DOHH2 (cell line): ENCODE measurements around the gene OBP2A.
"Not testable (repeated sequence)": the region's sequence is repeated elsewhere in the genome, so short reads cannot be mapped to it uniquely, and the experiment has no call there.

Experiments
- H3F3A ChIP-seq: fragments of 200-600 bp; sonication (generic), shearing (Covaris generic); 2 replicates; pipeline ENCODE4 v1.6.0; 2016; ENCODE audit warnings: antibody characterized with exemption, mild to moderate bottlenecking; ENCODE audit not compliant: control insufficient read depth, insufficient read depth
- H3K27ac ChIP-seq: fragments of 200-600 bp; sonication (generic); 2 replicates; pipeline ENCODE4 v1.5.1; 2014; ENCODE audit warnings: low read depth, mild to moderate bottlenecking, low read length, moderate library complexity
- H3K27me3 ChIP-seq: fragments of 200-600 bp; sonication (generic); 2 replicates; pipeline ENCODE4 v1.6.1; 2014; ENCODE audit warnings: mild to moderate bottlenecking, low read length, mixed read lengths; ENCODE audit not compliant: control insufficient read depth
- H3K36me3 ChIP-seq: fragments of 200-600 bp; sonication (generic); 2 replicates; pipeline ENCODE4 v1.6.1; 2014; ENCODE audit warnings: mild to moderate bottlenecking, low read length, moderate library complexity, mixed read lengths; ENCODE audit not compliant: control insufficient read depth
- H3K4me1 ChIP-seq: fragments of 200-600 bp; sonication (generic); 2 replicates; pipeline ENCODE4 v1.6.1; 2014; ENCODE audit warnings: mild to moderate bottlenecking, low read length, mixed read lengths; ENCODE audit not compliant: control insufficient read depth
- H3K4me2 ChIP-seq: fragments of 200-600 bp; sonication (generic); 2 replicates; pipeline ENCODE4 v1.6.0; 2014; ENCODE audit warnings: mild to moderate bottlenecking, low read length, moderate library complexity
- H3K4me3 ChIP-seq: fragments of 200-600 bp; sonication (generic); 2 replicates; pipeline ENCODE4 v1.5.1; 2014; ENCODE audit warnings: mild to moderate bottlenecking, low read length, mixed read lengths
- H3K79me2 ChIP-seq: fragments of 200-600 bp; sonication (generic); 2 replicates; pipeline ENCODE4 v1.6.1; 2014; ENCODE audit warnings: mild to moderate bottlenecking, low read length, mixed read lengths; ENCODE audit not compliant: control insufficient read depth
- H3K9me2 ChIP-seq: fragments of 200-600 bp; sonication (generic); replicated peaks from 2 replicates; pipeline ENCODE4 v1.6.1; 2014; ENCODE audit warnings: mild to moderate bottlenecking, low read length, mixed read lengths; ENCODE audit not compliant: control insufficient read depth
- H3K9me3 ChIP-seq: fragments of 200-600 bp; sonication (generic); 2 replicates; pipeline ENCODE4 v1.6.1; 2014; ENCODE audit warnings: antibody characterized with exemption, low read length, mixed read lengths; ENCODE audit not compliant: control insufficient read depth, insufficient read depth
- H4K20me1 ChIP-seq: fragments of 200-600 bp; sonication (generic); 2 replicates; pipeline ENCODE4 v1.6.0; 2014; ENCODE audit warnings: low read depth, mild to moderate bottlenecking, antibody characterized with exemption, low read length, moderate library complexity; ENCODE audit not compliant: control insufficient read depth, insufficient read depth
- EZH2phosphoT487 ChIP-seq: fragments of 200-600 bp; sonication (generic); IDR thresholded peaks from 2 replicates; pipeline ENCODE4 v1.6.1; 2017; ENCODE audit warnings: borderline replicate concordance, mild to moderate bottlenecking, antibody characterized with exemption, low read length, moderate library complexity, mixed read lengths
- TF ChIP-seq, protein P1 (sequence below): fragments of 200-600 bp; sonication (generic); IDR thresholded peaks from one replicate; pipeline ENCODE4 v1.5.1; 2014; ENCODE audit warnings: antibody characterized with exemption, mild to moderate bottlenecking, low read depth, low read length; ENCODE audit not compliant: poor library complexity, severe bottlenecking

Gene OBP2A

DNA sequence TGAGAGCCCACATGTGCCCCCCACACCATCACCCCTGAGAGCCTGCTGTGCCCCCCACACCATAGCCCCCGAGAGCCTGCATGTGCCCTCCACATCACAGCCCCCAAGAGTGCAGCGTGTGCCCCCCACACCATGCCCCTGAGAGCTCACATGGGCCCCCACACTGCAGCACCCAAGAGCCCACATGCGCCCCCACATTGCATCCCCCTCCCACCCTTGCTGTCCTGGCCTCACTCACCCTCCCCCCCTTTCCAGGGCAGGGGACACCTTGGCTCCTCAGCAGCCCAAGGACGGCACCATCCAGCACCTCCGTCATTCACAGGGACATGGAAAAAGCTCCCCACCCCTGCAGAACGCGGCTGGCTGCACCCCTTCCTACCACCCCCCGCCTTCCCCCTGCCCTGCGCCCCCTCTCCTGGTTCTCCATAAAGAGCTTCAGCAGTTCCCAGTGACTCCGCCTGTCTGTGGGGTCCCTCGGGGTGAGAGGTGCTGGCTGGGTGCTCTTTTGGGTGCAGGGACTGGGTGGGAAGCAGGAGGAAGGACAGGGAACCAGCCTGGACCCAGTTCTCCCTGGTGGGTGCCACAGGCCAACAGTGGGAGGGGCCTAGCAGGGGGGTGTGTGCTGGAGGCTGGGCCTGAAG is 19.7 kb upstream of the OBP2A start:
- Histone ChIP-seq H3K4me3 (no peak overlapping the region), H3K79me2 (no peaks in the 10 kb centered on the region), H3K9me3 (no peaks in the 10 kb centered on the region), H3K27ac (no peak overlapping the region), H3K27me3 (no peaks in the 10 kb centered on the region), H3K36me3 (no peaks in the 10 kb centered on the region), H3K4me2 (no peak overlapping the region), H3F3A (no peaks in the 10 kb centered on the region), H3K9me2 (no peaks in the 10 kb centered on the region), H4K20me1 (no peaks in the 10 kb centered on the region), H3K4me1 (no peaks in the 10 kb centered on the region)
- TF ChIP-seq EZH2phosphoT487, result no peak
- TF ChIP-seq, protein P1, sequence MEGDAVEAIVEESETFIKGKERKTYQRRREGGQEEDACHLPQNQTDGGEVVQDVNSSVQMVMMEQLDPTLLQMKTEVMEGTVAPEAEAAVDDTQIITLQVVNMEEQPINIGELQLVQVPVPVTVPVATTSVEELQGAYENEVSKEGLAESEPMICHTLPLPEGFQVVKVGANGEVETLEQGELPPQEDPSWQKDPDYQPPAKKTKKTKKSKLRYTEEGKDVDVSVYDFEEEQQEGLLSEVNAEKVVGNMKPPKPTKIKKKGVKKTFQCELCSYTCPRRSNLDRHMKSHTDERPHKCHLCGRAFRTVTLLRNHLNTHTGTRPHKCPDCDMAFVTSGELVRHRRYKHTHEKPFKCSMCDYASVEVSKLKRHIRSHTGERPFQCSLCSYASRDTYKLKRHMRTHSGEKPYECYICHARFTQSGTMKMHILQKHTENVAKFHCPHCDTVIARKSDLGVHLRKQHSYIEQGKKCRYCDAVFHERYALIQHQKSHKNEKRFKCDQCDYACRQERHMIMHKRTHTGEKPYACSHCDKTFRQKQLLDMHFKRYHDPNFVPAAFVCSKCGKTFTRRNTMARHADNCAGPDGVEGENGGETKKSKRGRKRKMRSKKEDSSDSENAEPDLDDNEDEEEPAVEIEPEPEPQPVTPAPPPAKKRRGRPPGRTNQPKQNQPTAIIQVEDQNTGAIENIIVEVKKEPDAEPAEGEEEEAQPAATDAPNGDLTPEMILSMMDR, result no peak

DNA sequence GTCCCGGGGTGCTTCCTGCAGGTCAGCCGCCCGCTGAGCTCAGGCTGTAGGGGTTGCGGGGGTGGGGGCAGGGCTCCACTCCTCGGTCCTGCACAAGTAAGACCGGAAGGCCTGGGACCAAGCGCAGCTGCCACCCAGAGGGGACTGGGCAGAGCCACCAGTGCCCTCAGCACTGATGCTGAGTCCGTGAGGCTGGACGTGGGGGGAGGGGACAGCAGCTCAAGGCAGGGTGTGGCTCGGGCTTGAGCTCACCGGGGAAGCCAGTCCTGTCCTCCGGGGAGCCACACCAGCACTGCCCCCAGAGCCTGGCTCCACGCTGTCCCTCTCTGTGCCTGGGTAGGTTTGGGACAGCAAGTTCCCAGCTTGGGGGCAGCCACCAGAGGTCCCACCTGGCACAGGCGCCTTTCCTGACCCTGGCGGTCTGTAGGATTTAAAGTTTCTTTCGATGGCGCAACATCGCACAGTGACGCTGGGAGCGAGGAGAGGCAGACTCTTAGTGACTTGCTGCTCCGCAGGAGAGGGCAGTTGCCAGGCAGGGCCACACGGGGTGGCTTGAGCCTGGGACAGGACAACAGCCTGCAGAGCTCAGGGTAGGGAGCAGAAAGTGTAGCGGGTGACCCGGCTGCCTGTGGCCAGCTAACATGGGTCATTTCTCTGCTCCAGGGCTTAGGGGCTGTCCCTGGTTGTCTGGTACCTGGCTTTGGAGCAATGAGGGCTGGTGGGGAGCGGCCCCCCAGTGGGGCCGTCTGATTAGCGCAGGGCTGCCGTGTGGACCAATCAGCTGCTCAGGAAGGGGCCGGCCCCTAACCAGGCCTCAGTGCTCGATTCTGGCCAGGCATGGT is 19.0 kb upstream of the OBP2A start:
- Histone ChIP-seq H3K27me3 (no peaks in the 10 kb centered on the region), H3F3A (no peaks in the 10 kb centered on the region), H3K4me2 (no peak overlapping the region), H3K36me3 (no peaks in the 10 kb centered on the region), H3K9me2 (no peaks in the 10 kb centered on the region), H3K79me2 (no peaks in the 10 kb centered on the region), H3K4me1 (no peaks in the 10 kb centered on the region), H3K9me3 (no peaks in the 10 kb centered on the region), H4K20me1 (no peaks in the 10 kb centered on the region), H3K27ac (no peak overlapping the region), H3K4me3 (no peak overlapping the region)
- TF ChIP-seq, protein P1, result no peak
- TF ChIP-seq EZH2phosphoT487, result no peak

DNA sequence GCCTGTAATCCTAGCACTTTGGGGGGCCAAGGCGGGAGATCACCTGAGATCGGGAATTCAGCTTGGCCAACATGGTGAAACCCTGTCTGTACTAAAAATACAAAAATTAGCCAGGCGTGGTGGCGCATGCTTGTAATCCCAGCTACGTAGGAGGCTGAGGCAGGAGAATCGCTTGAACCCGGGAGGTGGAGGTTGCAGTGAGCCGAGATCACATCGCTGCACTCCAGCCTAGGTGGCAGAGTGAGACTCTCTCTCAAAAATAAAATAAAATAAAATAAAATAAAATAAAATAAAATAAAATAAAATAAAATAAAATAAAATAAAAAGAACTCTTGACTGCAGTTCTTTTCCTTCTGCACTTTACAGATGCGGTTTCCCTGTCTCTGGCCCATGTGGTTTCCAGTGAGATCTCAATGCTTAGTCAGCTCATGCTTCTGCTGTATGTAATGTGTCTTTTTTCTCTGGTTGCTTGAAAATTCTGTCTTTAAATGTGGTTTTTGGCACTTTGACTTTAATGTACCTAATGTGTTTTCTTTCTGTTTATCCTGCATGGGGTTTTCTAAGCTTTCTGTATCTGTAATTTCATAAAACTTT is 17.0 kb upstream of the OBP2A start:
- not testable (repeated sequence) for H3K9me3 ChIP-seq, H3K36me3 ChIP-seq, H3K27ac ChIP-seq, H3K79me2 ChIP-seq, H3F3A ChIP-seq, H3K27me3 ChIP-seq, H3K4me2 ChIP-seq, H3K9me2 ChIP-seq, H3K4me3 ChIP-seq, H3K4me1 ChIP-seq, H4K20me1 ChIP-seq

DNA sequence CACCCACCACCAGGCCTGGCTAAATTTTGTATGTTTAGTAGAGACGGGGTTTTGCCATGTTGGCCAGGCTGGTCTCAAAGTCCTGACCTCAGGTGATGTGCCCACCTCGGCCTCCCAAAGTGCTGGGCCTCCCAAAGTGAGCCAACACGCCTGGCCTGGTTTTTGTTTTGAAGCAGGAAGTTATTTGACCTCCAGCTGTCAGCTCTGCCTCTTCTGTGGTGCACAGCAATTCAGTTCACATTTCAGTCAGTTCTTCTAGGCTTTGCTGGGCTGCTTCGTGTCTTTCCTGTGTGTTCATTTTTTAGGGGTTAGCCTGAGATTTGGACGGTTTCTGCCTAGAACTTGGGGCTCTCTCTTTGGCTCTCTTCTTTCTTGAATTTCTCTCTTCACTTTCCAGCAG is 15.8 kb upstream of the OBP2A start:
- H3K36me3 ChIP-seq, result no peaks in the 10 kb centered on the region
- no peak overlapping the region for H3K4me2 ChIP-seq
- H3K27me3 ChIP-seq, result no peaks in the 10 kb centered on the region
- TF ChIP-seq, protein P1, result no peak
- TF ChIP-seq EZH2phosphoT487, result no peak
- H3K4me1 ChIP-seq, result no peaks in the 10 kb centered on the region
- H3K9me3 ChIP-seq, result no peaks in the 10 kb centered on the region
- no peaks in the 10 kb centered on the region for H3K79me2 ChIP-seq
- H3K27ac ChIP-seq, result no peak overlapping the region
- H4K20me1 ChIP-seq, result no peaks in the 10 kb centered on the region
- no peaks in the 10 kb centered on the region for H3K9me2 ChIP-seq
- H3K4me3 ChIP-seq, result no peak overlapping the region
- 0 out of 2 replicates have a peak, but pooled peaks cover 2% of the 10 kb centered on the region for H3F3A ChIP-seq
